Measurements from ENCODE around the gene ASF1B. TPM values are rescaled to one million over a fixed set of nuclear protein-coding genes. Genes with fewer than 3 reads are reported as not detected.

ASF1B gene
- total RNA-seq, 1 experiment from 2014 or later: 78.1 TPM

- CTCF ChIA-PET: no interaction called here
- H3K9ac ChIP-seq (ENCODE audit: low read length): no peak overlapping the region
- no peak for ATAC-seq
- intact Hi-C loops (cut with micrococcal nuclease): no loop called here
- H3K4me3 ChIP-seq (replicated peaks in 1 of 2; ENCODE audit: low read depth in 1 of 2, low read length in 2 of 2): no peak overlapping the region
- H3K27me3 ChIP-seq (ENCODE audit: insufficient read depth, low read length): no peaks in the 10 kb centered on the region
- RAD21 ChIA-PET (ENCODE audit: low non-redundant PET in 1 of 2, low total read pairs in 2 of 2, uncharacterized antibody in 2 of 2, unreplicated experiment in 2 of 2): no interaction called here
- no peaks in the 10 kb centered on the region for H3K79me2 ChIP-seq (ENCODE audit: insufficient read depth, low read length)
- H3K9me2 ChIP-seq (ENCODE audit: insufficient read depth): no peaks in the 10 kb centered on the region
- H3K4me1 ChIP-seq (ENCODE audit: control insufficient read depth in 1 of 2, insufficient read depth in 2 of 2, low read length in 2 of 2): no peaks in the 10 kb centered on the region
- BruUV-seq (replicated peaks): no TSS peak
- no peak for DNase-seq (ENCODE audit: low read depth, low spot score)
- TF ChIP-seq POLR2A (IDR thresholded peaks at IDR 0.05; ENCODE audit: borderline replicate concordance, extremely low read depth, insufficient read depth, insufficient read length) (no peak), ZNF274 (IDR thresholded peaks at IDR 0.05; ENCODE audit: low read depth, low read length) (no peak), RAD21 (IDR thresholded peaks at IDR 0.05; ENCODE audit: low read depth) (no peak), CBX3 (IDR thresholded peaks at IDR 0.05; ENCODE audit: low read depth) (no peak), EZH2phosphoT487 (IDR thresholded peaks at IDR 0.05; ENCODE audit: borderline replicate concordance) (no peak), EGR1 (IDR thresholded peaks at IDR 0.05; ENCODE audit: low read depth) (no peak)
- TF ChIP-seq, protein P1, sequence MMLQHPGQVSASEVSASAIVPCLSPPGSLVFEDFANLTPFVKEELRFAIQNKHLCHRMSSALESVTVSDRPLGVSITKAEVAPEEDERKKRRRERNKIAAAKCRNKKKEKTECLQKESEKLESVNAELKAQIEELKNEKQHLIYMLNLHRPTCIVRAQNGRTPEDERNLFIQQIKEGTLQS (IDR thresholded peaks at IDR 0.05): no peak
- H3K36me3 ChIP-seq (ENCODE audit: control insufficient read depth in 1 of 2, insufficient read depth in 2 of 2, low read length in 2 of 2): peaks cover 18 to 29% of the 10 kb centered on the region in 2 experiments; a peak in 3 of 4 replicates
- H2AFZ ChIP-seq (ENCODE audit: low read depth, low read length, poor library complexity, severe bottlenecking): no peak overlapping the region
- H3K9me3 ChIP-seq (ENCODE audit: control insufficient read depth in 1 of 2, insufficient read depth in 1 of 2, low read depth in 1 of 2, low read length in 2 of 2): no peaks in the 10 kb centered on the region
- POLR2A ChIA-PET: no interaction called here
- no peaks in the 10 kb centered on the region for H4K20me1 ChIP-seq (ENCODE audit: insufficient read depth)
- no peak overlapping the region for H3K4me2 ChIP-seq (ENCODE audit: low read length)
- no peak overlapping the region for H3K27ac ChIP-seq (ENCODE audit: low read depth, low read length)
Measured at GRCh38 chr19:14174883-14175282, 38.5 kb upstream of the ASF1B start.

DNA sequence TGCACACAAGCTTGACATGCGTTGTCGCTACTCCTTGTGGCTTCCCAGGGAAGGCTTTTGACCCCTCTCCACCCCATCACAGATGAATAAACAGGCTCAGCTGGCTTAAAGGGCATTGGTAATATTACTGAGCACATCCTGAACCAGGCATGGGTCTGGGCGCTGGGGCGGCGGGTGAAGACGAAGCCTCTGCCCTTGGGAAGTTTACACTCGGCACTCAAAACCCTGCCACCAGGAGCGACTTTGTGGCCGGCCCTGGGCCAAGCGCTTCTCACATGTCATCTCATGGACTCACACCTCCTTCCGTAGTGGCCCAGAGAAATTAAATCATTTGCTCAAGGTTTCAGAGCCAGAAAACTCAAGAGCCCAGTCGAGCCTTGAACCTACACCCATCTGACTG is 32.6 kb upstream of the ASF1B start:
- Histone ChIP-seq H3K9me3 (ENCODE audit: control insufficient read depth in 1 of 2, insufficient read depth in 1 of 2, low read depth in 1 of 2, low read length in 2 of 2) (no peaks in the 10 kb centered on the region), H3K36me3 (ENCODE audit: control insufficient read depth in 1 of 2, insufficient read depth in 2 of 2, low read length in 2 of 2) (peaks cover 15 to 23% of the 10 kb centered on the region in 2 experiments; a peak in 3 of 4 replicates), H2AFZ (ENCODE audit: low read depth, low read length, poor library complexity, severe bottlenecking) (no peak overlapping the region), H4K20me1 (ENCODE audit: insufficient read depth) (no peaks in the 10 kb centered on the region), H3K9me2 (ENCODE audit: insufficient read depth) (no peaks in the 10 kb centered on the region), H3K4me2 (ENCODE audit: low read length) (no peak overlapping the region), H3K79me2 (ENCODE audit: insufficient read depth, low read length) (no peaks in the 10 kb centered on the region), H3K4me3 (replicated peaks in 1 of 2; ENCODE audit: low read depth in 1 of 2, low read length in 2 of 2) (no peak overlapping the region), H3K27ac (ENCODE audit: low read depth, low read length) (no peak overlapping the region), H3K27me3 (ENCODE audit: insufficient read depth, low read length) (no peaks in the 10 kb centered on the region), H3K9ac (ENCODE audit: low read length) (no peak overlapping the region), H3K4me1 (ENCODE audit: control insufficient read depth in 1 of 2, insufficient read depth in 2 of 2, low read length in 2 of 2) (no peaks in the 10 kb centered on the region)
- ChIA-PET POLR2A (no interaction called here), RAD21 (ENCODE audit: low non-redundant PET in 1 of 2, low total read pairs in 2 of 2, uncharacterized antibody in 2 of 2, unreplicated experiment in 2 of 2) (no interaction called here), CTCF (no interaction called here)
- DNase-seq (ENCODE audit: low read depth, low spot score) (no peak), ATAC-seq (no peak)
- no TSS peak for BruUV-seq (replicated peaks)
- intact Hi-C loops (cut with micrococcal nuclease): no loop called here
- TF ChIP-seq YY1 (IDR thresholded peaks at IDR 0.05; ENCODE audit: extremely low read depth, insufficient replicate concordance, low read depth, low read length) (no peak), CEBPB (IDR thresholded peaks at IDR 0.05; ENCODE audit: low read depth) (no peak), POLR2A (IDR thresholded peaks at IDR 0.05; ENCODE audit: borderline replicate concordance, extremely low read depth, insufficient read depth, insufficient read length) (no peak), SP1 (IDR thresholded peaks at IDR 0.05; ENCODE audit: low read depth) (no peak), ZFX (IDR thresholded peaks at IDR 0.05) (no peak), EGR1 (IDR thresholded peaks at IDR 0.05; ENCODE audit: low read depth) (no peak), SIN3A (IDR thresholded peaks at IDR 0.05; ENCODE audit: low read depth) (no peak), TCF7L2 (IDR thresholded peaks at IDR 0.05; ENCODE audit: borderline replicate concordance, extremely low read depth, insufficient read depth, insufficient read length) (no peak)
- TF ChIP-seq, protein P2, sequence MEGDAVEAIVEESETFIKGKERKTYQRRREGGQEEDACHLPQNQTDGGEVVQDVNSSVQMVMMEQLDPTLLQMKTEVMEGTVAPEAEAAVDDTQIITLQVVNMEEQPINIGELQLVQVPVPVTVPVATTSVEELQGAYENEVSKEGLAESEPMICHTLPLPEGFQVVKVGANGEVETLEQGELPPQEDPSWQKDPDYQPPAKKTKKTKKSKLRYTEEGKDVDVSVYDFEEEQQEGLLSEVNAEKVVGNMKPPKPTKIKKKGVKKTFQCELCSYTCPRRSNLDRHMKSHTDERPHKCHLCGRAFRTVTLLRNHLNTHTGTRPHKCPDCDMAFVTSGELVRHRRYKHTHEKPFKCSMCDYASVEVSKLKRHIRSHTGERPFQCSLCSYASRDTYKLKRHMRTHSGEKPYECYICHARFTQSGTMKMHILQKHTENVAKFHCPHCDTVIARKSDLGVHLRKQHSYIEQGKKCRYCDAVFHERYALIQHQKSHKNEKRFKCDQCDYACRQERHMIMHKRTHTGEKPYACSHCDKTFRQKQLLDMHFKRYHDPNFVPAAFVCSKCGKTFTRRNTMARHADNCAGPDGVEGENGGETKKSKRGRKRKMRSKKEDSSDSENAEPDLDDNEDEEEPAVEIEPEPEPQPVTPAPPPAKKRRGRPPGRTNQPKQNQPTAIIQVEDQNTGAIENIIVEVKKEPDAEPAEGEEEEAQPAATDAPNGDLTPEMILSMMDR (IDR thresholded peaks at IDR 0.05 in 2 of 3, conservative IDR thresholded peaks at IDR 0.05 in 1 of 3; ENCODE audit: borderline replicate concordance in 1 of 3, insufficient read depth in 1 of 3, low read depth in 2 of 3, low read length in 2 of 3): no peak
- TF ChIP-seq, protein P3, sequence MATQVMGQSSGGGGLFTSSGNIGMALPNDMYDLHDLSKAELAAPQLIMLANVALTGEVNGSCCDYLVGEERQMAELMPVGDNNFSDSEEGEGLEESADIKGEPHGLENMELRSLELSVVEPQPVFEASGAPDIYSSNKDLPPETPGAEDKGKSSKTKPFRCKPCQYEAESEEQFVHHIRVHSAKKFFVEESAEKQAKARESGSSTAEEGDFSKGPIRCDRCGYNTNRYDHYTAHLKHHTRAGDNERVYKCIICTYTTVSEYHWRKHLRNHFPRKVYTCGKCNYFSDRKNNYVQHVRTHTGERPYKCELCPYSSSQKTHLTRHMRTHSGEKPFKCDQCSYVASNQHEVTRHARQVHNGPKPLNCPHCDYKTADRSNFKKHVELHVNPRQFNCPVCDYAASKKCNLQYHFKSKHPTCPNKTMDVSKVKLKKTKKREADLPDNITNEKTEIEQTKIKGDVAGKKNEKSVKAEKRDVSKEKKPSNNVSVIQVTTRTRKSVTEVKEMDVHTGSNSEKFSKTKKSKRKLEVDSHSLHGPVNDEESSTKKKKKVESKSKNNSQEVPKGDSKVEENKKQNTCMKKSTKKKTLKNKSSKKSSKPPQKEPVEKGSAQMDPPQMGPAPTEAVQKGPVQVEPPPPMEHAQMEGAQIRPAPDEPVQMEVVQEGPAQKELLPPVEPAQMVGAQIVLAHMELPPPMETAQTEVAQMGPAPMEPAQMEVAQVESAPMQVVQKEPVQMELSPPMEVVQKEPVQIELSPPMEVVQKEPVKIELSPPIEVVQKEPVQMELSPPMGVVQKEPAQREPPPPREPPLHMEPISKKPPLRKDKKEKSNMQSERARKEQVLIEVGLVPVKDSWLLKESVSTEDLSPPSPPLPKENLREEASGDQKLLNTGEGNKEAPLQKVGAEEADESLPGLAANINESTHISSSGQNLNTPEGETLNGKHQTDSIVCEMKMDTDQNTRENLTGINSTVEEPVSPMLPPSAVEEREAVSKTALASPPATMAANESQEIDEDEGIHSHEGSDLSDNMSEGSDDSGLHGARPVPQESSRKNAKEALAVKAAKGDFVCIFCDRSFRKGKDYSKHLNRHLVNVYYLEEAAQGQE (IDR thresholded peaks at IDR 0.05; ENCODE audit: low read depth): no peak

Data from HCT116 (cell line).